NOMO-1 treated with dmso at 0.1 percent for 144 hours (cell line): ENCODE results near the gene IVD.

Experiments used
- DNase-seq: peaks from one replicate; lab custom pipeline; 2025; ENCODE audit not compliant: unreplicated experiment; lab: John Stamatoyannopoulos, UW

The IVD gene

DNA sequence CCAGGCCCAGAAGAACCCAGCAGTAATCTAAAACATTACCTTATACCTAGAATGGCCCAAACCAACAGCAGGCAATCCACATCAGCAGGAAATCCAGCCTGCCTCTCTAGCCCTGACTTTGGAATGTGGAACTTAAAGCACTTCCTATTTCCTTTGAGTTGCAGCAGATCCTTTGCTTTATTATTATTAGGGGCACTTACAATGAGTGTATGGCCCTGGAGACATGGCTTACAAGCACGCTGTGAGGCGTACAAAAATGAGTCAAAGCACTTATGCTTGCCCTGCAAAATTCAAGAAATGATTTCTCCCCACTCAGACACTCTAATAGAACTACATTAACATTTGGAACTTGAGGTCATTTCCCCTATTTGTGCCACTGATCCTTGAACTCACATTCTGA, 32.6 kb upstream of the IVD start:
- no peak for DNase-seq

DNA sequence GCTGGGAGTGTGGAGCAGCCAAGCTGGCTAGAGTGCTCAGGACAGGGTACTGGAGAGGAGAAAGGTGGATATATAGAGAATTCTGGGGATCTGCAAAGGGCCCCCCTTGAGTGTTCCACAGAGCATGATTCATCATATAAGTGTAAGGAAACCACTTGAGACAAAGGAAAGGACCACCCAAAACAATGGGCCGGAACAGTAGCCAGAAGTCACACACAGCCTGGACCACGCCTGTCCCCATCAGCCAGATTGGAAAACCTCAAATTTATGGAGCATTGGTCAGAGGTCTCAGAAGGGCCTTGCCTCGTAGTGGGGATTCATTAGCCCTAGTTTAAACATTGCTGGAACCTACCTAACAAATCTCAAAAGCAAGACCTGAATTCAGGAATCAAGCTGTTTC, 28.0 kb upstream of the IVD start:
- DNase-seq, result no peak

- DNase-seq, result no peak
These were observed 26.2 kb upstream of the IVD start for GRCh38 chr15:40379374-40379773.

DNA sequence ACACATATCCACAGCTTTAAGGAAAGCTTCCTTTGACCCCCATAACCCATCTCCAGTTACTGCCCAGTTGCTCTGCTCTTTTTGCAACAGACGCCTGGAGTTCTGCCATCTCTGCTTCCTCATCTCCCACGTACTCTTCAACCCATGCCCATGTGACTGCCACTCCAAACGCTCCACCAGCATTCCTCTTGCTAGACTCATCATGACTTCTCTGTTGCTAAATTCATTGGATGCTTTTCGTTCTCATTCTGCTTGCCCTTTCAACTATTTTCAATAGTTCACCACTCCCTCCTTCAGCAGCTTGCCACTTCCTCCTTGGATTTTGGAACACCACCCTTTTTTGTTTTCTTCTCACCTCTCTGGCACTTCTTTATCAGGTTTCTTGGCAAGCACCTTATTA, 25.7 kb upstream of the IVD start:
- DNase-seq, result no peak

DNA sequence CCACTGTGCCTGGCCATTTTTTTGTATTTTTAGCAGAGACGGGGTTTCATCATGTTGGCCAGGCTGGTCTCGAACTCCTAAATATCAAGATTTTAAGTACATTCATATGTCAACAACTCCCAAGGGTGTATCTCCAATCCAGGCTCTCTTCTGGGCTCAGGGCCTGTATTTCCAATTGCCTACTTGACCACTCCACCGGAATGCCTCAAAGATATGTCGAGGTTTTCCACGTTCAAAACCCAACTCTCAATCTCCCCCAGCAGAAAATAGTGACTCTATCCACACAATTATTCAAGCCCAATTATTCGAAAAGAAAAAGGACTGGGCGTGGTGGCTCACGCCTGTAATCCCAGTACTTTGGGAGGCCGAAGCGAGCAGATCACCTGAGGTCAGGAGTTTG, 25.0 kb upstream of the IVD start:
- DNase-seq, result no peak

- DNase-seq, result no peak
These were observed 23.6 kb upstream of the IVD start for GRCh38 chr15:40381818-40382529.

DNA sequence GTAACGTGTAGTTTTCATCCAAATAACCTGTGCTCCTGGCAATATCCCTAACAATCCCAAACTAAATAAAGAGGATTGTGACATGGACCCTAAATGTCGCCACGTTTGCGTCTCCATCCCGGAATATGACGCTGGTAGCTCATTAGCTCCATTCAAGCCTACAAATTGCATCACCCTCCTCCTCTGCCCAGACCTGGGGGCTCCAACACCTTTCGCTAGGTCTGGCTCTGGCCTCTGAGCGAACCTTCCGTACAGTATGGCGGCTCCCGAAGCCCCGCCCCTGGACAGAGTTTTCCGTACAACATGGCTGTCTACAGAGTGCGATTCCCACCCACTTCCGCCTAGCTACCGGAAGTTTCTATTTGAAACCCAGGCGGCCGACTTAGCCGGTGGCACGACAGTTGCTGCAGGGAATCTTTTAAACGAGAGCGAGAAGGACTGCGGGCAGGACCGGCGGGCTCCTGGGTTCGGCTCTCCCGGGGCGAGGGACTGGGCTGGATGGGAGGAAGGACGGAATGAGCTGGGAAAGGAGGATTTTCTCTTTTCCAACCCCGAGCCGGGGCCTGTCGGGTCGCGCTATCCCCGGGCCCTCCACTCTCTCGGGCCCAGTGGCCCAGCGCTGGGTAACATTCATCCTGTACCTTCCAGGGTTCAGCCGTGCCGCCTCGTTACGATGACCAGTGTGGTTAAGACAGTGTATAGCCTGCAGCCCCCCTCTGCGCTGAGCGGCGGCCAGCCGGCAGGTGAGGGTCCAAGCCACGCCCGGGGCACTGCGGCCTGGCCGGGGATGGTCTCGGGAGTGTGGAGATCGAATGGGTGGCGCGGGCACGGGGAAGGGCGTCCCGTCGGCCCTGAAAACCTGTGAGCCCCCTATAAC, 22.8 kb upstream of the IVD start, which contains the start of gene KNSTRN:
Gene KNSTRN (plus strand): TSS at position 142 of the 877 bp plus-strand sequence. CDS start 115 bp downstream, at position 257.
- peak; percentile 80 for DNase-seq

DNA sequence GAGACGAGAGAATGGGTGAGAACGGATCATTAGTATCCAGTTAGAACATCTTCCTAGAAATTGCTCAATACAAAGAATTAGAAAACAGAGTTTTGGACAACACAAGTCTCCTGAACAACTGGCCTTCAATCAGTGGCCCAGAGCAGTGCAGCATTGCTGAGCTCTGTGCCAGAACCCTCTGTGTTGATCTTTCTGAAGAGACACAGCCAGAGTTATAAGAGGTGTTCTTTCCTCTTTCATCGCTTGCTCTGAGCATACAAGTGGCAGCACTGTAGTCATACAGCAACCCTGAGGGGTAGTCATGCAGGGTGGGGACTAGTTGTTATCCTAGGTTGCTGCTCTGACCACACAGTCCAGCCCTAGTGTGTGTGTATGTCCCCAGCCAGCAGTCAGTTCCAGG, 19.1 kb upstream of the IVD start:
- DNase-seq, result no peak

DNA sequence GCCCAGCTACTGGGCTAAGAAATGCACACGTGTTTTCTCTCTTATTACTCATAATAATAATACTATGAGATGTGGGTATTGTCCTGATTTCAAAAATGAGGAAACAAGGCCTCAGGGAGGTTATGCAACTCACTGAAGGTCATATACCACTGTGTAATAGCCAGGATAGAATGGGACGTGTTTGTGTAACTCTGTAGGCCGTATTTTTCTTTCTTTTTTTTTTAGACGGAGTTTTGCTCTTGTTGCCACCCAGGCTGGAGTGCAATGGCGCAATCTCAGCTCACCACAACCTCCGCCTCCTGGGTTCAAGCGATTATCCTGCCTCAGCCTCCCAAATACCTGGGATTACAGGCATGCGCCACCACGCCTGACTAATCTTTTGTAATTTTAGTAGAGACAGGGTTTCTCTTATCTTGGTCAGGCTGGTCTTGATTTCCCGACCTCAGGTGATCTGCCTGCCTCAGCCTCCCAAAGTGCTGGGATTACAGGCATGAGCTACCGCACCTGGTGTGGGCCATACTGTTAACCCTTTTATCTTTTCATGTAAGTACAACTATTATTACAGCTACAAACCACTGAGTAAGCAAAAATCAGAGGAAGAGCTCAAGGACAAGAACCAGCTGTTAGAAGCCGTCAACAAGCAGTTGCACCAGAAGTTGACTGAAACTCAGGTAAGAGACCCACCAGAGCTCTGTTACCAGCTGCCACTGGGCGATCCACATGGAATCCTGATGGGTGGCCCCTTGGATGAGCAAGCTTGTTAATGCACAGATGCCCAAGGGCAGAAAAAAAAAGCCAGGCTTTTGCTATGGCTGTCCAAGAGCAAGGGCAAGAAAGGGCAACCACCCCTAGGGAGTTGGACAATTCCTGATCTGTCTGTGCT, 16.4 kb upstream of the IVD start:
- DNase-seq, result peak; percentile 84

DNA sequence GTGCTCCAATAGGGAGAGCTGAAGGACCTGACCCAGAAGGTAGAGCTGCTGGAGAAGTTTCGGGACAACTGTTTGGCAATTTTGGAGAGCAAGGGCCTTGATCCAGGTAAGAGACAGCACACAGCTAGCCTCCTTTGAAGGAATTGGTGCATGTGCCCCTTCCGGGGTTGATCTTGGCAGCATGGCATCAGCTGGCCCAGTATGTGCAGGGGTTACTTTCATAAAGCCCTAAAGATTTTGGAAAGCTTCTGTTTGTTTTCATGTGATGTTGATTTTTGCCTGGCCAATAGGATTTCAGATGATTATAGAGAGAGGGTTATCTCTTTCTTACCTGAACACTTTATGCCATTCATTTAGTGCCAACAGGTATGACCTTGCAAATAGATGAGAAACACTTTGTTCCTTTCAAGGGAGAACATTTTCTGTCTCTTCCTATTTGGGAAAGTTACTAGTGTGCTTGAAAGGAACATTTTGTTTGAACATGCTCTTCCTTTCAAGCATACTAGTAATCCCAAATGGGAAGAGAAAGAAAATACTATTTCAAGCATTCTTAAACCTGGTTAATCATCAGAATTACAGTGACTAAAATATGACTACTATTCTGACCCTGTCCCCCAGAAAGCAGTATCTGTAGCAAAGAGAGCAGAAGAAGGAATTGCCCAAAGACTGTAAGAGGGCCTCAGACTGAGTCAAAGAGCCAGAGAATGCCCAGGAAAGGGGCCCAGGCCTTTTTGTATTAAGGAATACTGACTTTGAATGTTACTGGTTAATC, 15.6 kb upstream of the IVD start:
- DNase-seq, result no peak

DNA sequence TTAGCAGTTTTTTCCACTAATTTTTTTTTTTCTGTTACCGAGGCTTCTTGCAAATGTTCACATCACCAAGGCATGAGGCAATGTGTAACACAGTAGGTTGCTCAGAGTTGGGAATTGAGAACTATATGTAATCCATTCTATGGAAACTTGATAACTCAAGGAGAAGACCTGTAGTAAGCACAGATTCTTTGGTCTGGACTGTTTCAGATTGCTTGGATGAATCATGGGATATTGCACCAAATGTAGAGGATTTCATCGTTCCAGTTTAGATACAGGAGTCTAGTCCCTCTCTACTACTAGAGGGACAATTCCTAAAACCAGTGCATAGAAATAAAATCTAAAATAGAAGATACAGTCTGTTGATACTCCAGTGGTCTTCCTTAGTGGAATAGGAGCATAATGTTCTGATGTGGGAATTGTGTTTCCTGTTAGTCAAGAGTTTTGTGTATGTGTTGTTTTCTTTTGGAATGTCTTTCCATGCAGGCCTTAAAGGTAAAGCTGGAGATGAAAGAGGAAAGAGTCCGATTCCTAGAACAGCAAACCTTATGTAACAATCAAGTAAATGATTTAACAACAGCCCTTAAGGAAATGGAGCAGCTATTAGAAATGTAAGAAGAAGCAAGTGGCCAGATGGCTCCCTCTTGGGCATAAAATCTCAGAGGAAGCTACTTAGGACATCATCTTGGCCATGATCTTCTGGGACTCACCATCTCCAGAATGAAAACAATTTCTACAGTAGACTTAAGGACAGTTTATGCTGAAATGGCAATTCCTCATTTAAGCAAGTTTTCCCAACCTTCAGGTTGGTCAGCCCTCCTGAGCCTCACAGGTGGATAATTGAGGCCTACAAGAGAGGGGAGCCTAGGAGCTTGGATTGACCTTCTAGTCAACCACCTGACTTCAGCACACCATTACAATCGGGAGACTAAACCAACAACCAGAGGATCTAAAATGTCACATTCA, 12.3 kb upstream of the IVD start:
- no peak for DNase-seq

DNA sequence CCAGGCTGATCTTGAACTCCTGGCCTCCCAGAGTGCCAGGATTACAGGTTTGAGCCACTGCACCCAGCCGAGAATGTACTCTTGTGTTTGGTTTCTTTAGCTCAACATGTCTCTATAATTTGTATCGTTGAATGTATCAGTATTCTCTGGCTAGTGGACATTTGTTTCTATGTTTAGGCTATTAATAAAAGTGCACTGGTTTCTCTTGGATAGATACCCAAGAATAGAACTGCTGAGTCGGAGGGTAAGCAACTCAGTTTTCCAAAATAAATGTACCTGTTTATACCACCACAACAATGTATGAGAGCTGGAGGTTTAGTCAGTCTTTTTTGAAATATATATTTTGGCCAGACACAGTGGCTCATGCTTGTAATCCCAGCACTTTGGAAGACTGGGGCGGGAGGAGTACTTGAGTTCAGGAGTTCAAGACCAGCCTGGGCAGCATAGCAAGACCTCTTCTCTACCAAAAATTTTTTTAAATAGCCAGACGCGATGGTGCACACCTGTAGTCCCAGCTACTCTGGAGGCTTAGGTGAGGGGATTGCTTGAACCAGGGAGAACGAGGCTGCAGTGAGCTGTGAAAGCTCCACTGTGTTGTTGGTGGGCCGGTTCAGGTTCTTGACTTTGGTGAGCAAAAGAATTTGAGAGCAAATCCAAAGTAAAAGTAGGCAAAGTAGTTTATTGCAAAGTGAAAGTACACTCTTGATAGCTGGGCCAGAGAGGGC, 7.7 kb upstream of the IVD start:
- no peak for DNase-seq

DNA sequence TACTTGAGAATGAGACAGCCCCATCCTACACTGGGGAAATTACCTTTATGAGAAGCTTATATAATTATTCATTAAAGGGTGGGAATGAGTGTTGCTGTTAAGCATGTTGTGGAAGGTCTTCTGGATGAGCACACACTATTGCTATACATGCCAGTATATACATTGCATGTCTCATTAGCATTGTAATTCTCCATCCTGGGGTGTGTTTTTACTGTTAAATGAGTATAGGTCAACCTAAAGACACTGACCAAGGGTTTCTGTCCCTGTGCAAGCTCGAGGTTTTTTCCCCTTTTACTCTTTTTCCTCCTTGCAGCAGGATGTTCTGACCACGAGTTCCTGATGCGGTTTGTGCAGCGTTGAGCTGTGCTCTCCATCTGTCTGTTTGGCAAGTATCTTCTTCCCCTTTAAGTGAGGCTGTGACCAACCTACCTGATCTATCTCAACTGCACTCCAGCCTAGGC, 7.2 kb upstream of the IVD start:
- peak; percentile 84 for DNase-seq

DNA sequence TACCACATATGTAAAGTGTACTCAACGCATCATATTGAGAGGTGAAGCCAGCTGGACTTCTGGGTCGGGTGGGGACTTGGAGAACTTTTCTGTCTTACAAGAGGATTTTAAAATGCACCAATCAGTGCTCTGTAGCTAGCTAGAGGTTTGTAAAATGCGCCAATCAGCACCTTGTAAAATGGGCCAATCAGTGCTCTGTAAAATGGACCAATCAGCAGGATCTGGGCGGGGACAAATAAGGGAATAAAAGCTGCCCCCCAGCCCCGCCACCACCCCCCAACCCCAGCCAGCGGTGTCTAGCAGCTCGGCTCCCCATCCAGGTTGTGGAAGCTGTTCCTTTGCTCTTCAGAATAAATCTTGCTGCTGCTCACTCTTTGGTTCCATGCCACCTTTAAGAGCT, 6.2 kb upstream of the IVD start:
- no peak for DNase-seq

DNA sequence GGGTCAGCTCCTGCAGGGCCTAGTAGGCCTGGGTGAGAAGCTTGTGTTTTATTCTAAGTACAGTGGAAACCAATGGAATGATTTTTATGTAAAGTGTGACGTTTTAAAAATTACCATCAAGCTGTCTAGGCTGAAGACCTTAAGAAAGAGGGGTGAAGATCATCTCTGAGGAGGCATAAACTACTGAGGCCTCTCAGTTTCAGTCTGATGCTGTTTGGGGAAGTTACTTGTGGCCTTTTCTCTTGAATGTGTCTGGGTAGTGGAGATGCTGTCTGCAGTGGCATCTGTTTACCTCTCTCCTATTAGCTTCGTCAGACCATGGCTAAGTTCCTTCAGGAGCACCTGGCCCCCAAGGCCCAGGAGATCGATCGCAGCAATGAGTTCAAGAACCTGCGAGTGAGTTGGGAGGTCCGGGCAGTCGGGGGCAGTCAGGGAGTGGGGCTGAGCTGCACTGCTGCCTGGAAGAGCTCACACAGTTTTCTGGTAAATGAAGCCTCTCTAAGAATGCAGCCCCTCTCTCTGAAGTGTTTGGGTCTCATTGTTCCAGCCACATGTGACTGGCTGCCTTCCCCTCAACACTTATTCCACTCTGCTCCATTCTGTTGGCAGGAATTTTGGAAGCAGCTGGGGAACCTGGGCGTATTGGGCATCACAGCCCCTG, 1.9 kb downstream of the IVD start:
- DNase-seq, result no peak

DNA sequence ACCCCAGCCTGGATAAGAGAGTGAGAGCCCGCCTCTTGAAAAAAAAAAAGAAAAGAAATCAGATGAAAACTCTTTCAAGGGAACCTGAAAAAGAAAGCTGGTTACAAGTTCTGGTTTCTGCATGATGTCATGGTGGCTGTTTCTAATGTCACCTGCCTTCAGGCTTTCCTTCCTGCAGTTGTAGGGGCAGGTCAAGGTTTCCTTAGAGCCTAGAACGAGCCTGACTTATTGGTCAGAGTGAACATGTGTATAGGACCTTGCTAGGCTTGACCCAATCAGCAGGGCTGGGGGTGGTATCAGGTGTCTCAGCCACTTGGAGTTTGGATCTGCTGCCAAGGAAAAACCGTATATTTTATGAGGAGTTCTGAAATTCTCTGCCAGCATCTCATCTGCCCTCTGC, 3.8 kb downstream of the IVD start:
- DNase-seq, result no peak

GRCh38 chr15:40410476-40410875, 4.9 kb downstream of the IVD start:
- DNase-seq, result no peak

GRCh38 chr15:40412095-40412759, 6.6 kb downstream of the IVD start:
- DNase-seq, result no peak
